ENCODE measurements around the gene MOCS1.

MOCS1 gene

DNA sequence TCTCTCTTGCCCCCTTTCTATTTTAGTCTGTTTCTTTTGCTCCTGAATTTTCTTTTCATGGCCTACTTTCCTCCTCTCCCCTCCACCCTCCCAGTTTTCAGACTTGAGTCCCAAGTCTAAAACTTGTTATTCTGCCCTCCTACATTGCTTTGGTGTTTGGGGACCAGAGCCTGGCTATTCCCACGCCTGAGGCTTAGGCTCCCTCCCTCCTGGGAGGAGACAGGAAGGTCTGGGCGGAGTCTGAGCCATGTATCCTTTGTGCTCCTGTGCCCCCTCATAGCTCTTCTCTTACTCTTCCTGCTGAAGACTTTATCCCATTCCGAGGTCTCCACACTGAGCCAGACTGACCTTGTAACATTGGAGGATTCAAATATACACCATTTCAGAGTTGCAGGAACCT, 72.6 kb downstream of the MOCS1 start:
- H2AFZ ChIP-seq, result no peak overlapping the region
- no peak overlapping the region for H3K9ac ChIP-seq
- H3K4me1 ChIP-seq, result no peaks in the 10 kb centered on the region
- H3K4me3 ChIP-seq (ENCODE audit: low read depth, low read length), result no peak overlapping the region
- H3K27ac ChIP-seq, result no peak overlapping the region
- H3K79me2 ChIP-seq, result no peaks in the 10 kb centered on the region
- no peaks in the 10 kb centered on the region for H3K27me3 ChIP-seq (ENCODE audit: control insufficient read depth, insufficient read depth, low read length)
- no peaks in the 10 kb centered on the region for H3K9me3 ChIP-seq (ENCODE audit: control insufficient read depth, low read length)
- no peak overlapping the region for H3K4me2 ChIP-seq (ENCODE audit: low read length)
- TF ChIP-seq, protein P1, sequence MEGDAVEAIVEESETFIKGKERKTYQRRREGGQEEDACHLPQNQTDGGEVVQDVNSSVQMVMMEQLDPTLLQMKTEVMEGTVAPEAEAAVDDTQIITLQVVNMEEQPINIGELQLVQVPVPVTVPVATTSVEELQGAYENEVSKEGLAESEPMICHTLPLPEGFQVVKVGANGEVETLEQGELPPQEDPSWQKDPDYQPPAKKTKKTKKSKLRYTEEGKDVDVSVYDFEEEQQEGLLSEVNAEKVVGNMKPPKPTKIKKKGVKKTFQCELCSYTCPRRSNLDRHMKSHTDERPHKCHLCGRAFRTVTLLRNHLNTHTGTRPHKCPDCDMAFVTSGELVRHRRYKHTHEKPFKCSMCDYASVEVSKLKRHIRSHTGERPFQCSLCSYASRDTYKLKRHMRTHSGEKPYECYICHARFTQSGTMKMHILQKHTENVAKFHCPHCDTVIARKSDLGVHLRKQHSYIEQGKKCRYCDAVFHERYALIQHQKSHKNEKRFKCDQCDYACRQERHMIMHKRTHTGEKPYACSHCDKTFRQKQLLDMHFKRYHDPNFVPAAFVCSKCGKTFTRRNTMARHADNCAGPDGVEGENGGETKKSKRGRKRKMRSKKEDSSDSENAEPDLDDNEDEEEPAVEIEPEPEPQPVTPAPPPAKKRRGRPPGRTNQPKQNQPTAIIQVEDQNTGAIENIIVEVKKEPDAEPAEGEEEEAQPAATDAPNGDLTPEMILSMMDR (IDR thresholded peaks at IDR 0.05), result no peak
- no peaks in the 10 kb centered on the region for H3K36me3 ChIP-seq (ENCODE audit: control insufficient read depth, insufficient read depth, low read length)

DNA sequence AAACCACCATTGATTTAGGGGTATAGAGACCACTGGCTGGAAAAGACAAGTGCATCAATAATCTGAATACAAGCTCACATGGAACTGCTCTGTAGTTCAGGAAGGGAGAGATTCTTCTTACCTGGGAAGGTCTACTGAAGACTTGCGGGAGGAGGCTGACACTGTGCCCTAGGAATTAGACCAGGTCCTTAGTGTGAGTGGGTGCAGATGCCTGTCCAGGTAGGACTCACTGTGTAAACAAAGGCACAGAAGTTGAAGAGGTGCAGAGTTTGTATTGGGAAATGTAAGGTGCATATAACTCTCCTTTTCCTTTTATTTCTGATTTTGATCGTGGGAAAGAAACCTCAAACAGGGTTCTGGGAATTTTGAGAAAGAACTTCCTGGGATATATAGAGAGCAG, 75.2 kb downstream of the MOCS1 start:
- Histone ChIP-seq H3K4me2 (ENCODE audit: low read length) (no peak overlapping the region), H3K27ac (no peak overlapping the region), H2AFZ (no peak overlapping the region), H3K9me3 (ENCODE audit: control insufficient read depth, low read length) (no peaks in the 10 kb centered on the region), H3K79me2 (no peaks in the 10 kb centered on the region), H3K4me3 (ENCODE audit: low read depth, low read length) (no peak overlapping the region), H3K4me1 (no peaks in the 10 kb centered on the region), H3K27me3 (ENCODE audit: control insufficient read depth, insufficient read depth, low read length) (no peaks in the 10 kb centered on the region), H3K36me3 (ENCODE audit: control insufficient read depth, insufficient read depth, low read length) (no peaks in the 10 kb centered on the region), H3K9ac (no peak overlapping the region)
- TF ChIP-seq, protein P1 (IDR thresholded peaks at IDR 0.05), result no peak

DNA sequence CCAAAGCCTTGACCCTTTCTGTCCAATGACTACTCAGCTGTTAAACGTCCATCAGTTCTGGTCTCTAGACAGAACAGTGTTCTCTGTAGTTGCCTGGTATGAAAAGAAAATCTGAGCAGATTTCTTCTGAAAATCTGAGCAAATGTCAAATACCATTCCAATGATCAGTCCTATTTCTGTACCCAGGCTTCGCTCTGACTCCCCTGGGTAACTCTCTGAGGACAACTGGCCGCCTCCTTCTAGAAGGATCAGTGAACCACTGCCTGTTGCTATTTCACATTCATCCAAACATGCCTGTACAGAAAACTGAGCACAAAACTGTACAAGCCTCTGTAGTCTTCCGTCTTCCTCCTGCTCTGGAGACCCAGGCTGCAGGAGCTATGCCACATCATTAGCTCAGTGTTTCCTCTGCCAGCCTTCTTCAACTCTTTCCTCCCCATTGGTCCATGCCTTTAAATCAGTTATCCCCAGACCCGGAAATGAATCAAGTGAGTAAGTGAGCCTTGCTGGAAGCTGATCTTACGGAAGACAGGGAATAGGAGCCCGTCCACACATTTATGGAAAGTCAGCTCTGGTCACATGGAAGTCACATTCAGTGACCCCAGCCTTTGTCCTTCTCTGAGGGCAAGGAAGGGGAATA, 78.8 kb downstream of the MOCS1 start:
- Histone ChIP-seq H3K27me3 (ENCODE audit: control insufficient read depth, insufficient read depth, low read length) (no peaks in the 10 kb centered on the region), H3K4me1 (no peaks in the 10 kb centered on the region), H3K4me3 (ENCODE audit: low read depth, low read length) (no peak overlapping the region), H3K9ac (no peak overlapping the region), H3K36me3 (ENCODE audit: control insufficient read depth, insufficient read depth, low read length) (no peaks in the 10 kb centered on the region), H2AFZ (no peak overlapping the region), H3K9me3 (ENCODE audit: control insufficient read depth, low read length) (no peaks in the 10 kb centered on the region), H3K79me2 (no peaks in the 10 kb centered on the region), H3K27ac (no peak overlapping the region), H3K4me2 (ENCODE audit: low read length) (no peak overlapping the region)
- TF ChIP-seq, protein P1 (IDR thresholded peaks at IDR 0.05), result no peak
